ENCODE results near the gene STAT4.
A peak's percentile ranks its signal among the peaks of the same experiment; 100 is the strongest.

STAT4 gene

GRCh38 chr2:191020742-191021381 is 129.9 kb downstream of the STAT4 start:
- DNase-seq (ENCODE audit: insufficient read length, low spot score): no peak
- FAIRE-seq: peak; percentile 66

DNA sequence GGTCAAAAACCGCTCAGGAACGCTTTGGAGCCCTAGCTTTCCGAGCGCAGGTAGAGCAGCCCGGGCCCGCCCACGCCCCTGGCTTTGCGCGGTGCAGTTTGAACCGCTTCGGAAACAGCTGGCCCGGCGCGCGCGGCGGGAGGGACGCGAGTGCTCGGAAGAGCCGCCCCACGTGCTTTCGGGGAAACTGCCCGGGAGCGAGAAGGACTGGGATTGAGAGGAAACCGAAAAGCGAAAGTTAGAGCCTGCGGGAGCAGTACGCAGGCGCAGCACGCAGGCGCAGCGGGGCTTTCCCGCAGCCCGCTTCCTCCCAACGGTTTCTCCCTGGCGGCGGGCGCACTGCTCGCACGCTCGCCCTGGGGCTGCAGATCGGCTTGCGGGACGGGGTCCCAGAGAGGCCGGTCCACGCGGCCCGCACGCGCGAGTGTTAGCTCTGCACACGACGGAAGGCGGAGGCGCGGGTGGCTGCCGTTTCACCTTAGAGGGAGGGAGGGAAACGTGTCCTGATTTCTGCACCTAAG is 130.5 kb downstream of the STAT4 start:
- DNase-seq (ENCODE audit: insufficient read length, low spot score) (peak; percentile 72), FAIRE-seq (peak; percentile 91)

GRCh38 chr2:191019376-191019775 is 131.4 kb downstream of the STAT4 start:
- FAIRE-seq: peak; percentile 51

DNA sequence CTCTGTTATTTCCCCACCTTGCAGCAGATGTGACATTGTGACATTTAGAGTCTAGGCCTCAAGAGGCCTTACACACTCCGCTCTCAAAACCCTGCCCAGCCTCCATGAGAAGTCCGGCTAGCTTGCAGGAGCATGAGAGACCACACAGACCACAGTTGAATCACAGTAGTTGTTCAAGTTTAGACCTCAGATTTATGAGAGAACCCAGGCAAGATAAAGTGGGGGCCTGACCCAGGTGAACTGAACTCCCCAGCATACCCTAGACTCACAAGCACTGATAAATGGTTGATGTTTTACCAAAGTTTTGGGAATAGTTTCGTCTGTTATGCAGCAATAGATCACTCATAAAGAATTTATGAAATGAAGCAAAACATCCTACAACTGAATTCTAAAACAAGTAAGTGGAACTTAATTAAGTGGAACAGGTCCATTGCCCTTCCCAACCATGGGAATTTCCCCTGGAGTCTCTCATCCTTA is 132.1 kb downstream of the STAT4 start:
- no peak for DNase-seq (ENCODE audit: insufficient read length, low spot score)
- FAIRE-seq: peak; percentile 86

More at GRCh38 chr2:191019376-191019775, 131.4 kb downstream of the STAT4 start:
- DNase-seq (ENCODE audit: insufficient read length, low spot score): no peak

DNA sequence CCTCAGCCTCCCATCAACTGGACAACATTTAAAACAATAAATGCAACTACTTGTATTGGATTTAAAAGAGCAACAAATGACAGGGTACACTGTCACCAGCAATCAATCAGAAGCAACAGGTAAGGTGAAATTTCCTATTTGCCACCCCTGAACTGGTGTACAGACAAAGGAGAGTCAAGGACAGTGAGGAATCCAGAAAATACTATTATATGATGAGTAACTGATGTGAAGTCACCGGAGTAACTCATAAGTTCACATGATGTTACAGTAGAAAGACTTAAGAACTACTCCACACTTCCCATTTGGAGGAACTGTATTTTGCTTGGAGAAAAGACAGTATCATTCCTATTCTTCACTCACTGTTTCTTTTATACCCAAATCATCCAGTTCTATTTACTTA is 132.7 kb downstream of the STAT4 start:
- DNase-seq (ENCODE audit: insufficient read length, low spot score): no peak
- FAIRE-seq: no peak

DNA sequence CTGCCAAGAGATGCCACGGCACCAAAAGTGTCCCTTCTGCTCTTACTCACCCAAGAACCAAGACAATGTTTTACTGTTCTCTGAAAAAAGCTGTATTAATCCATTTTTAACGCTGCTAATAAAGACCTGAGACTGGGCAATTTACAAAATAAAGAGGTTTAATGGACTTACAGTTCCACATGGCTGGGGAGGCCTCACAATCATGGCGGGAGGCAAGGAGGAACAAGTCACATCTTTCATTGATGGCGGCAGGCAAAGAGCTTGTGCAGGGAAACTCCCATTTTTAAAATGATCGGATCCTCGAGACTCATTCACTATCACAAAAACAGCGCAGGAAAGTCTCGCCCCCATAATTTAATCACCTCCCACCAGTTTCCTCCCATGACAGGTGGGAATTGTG is 135.0 kb downstream of the STAT4 start:
- DNase-seq (ENCODE audit: insufficient read length, low spot score): no peak

DNA sequence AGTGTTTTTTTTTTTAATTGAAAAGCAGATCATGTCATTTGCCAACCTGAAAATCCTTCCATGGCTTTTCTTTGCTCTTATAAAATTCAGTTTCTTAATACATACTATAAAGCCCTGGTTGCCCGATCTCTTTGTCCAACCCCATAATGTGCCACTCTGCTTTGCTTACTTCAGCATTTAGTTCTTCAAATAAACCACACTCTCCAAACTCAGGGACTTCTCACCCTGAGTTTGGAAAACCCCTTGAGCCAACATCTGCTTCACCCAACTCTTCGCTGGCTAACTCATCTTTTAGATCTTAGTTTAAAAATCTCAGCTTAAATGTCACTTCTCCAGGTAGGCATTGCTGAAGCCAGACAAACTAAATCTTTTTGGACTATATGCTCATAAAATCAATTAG is 135.6 kb downstream of the STAT4 start:
- FAIRE-seq: peak; percentile 55

More for the DNA sequence above, 135.0 kb downstream of the STAT4 start:
- FAIRE-seq: no peak

DNA sequence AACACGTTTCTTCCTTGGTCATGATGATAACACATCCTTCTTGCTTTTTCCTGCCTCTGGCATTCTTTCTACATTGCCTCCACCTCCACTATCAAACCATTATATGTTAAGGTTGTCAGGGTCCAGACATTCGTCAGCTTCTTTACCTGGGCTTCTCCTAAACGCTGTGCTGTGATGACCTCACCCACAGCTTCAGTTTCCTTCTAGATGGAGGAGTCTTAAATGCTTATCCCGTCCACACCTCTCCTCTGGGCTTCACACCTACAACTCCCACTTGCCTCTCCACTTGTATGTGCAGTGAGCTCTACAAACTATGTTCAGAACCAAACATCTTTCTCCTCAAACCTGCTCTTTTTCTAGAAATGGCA is 136.2 kb downstream of the STAT4 start:
- no peak for DNase-seq (ENCODE audit: insufficient read length, low spot score)
- FAIRE-seq: peak; percentile 88

More for the DNA sequence above, 135.6 kb downstream of the STAT4 start:
- no peak for DNase-seq (ENCODE audit: insufficient read length, low spot score)

DNA sequence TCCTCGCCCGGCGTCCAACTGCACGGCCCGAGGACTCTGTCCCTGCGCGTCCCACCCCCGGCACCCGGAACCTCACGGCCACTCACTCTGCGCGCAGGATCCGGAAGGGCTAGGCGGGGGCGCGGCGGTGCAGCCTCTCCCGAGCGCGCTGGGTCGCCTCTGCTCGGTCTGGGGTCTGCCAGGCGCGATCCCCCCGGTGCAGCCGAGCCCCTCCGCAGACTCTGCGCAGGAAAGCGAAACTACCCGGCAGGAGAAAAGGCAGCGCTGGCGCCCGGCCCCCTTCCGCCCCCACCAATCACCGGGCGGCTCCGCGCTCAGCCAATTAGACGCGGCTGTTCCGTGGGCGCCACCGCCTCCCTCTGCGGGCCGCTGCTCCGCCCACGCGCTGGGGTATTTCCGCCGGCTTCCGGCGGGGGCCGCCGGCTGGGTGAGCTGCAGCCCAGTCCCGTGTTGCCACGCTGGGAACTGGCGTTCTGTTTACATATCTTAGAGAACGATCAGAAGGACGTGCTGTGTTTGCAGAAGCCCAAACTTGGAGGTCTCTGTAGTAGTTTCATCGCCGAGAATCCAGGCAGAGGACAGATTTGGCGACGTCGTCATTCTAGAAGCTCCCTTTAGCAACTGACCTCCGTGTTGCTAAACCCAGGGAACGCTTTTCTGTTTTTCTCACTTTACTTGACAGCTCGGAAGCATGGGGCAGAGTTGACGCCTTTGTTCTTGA is 136.7 kb downstream of the STAT4 start, which contains the start of gene STAT1:
TSS of gene STAT1 (minus strand) at position 240 of the 721 bp plus-strand sequence. CDS start 4,168 bp downstream, outside the sequence.
- DNase-seq (ENCODE audit: insufficient read length, low spot score) (peak; percentile 68), FAIRE-seq (peak; percentile 21)

DNA sequence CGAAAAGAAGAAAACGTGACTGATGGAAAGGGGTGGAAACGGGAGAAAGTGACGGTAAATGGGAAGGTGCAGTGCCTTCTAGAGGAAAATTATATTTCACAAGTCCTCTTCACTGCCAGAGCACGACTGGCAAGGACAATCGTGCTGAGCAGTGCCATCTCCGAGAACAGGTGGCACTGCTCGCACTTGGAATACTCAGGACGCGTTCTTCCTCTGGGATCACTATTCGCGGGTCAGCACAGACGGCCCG is 137.2 kb downstream of the STAT4 start:
- DNase-seq (ENCODE audit: insufficient read length, low spot score): no peak
- peak; percentile 85 for FAIRE-seq

GRCh38 chr2:191012845-191013681 is 137.7 kb downstream of the STAT4 start:
- FAIRE-seq (no peak), DNase-seq (ENCODE audit: insufficient read length, low spot score) (no peak)

- DNase-seq (ENCODE audit: insufficient read length, low spot score): no peak
- FAIRE-seq: peak; percentile 33
Observed at GRCh38 chr2:191012346-191012745, 138.4 kb downstream of the STAT4 start.

- DNase-seq (ENCODE audit: insufficient read length, low spot score) (no peak), FAIRE-seq (peak; percentile 48)
Observed at GRCh38 chr2:191010887-191011885, 139.6 kb downstream of the STAT4 start.

GRCh38 chr2:191009541-191010374 is 141.0 kb downstream of the STAT4 start:
- DNase-seq (ENCODE audit: insufficient read length, low spot score) (no peak), FAIRE-seq (no peak)

DNA sequence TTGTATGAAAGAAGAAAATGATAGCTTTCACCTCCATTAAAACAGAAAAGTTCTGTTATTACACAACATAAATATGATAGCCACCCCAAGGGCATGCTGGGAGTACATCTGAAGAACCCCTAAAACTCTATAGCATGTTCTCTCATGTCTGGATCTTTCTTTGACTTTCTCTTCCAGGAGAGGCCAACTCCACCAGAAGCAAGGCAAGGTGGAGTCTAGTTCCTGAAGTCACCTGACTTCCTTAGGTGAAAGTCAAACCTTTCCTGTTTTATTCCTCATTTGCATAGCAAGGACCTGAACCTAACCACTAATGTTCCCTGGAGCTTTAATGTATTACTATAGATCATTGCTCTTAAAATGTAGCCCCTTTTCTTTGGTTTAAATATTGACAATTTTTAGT is 142.5 kb downstream of the STAT4 start:
- DNase-seq (ENCODE audit: insufficient read length, low spot score) (no peak), FAIRE-seq (no peak)

DNA sequence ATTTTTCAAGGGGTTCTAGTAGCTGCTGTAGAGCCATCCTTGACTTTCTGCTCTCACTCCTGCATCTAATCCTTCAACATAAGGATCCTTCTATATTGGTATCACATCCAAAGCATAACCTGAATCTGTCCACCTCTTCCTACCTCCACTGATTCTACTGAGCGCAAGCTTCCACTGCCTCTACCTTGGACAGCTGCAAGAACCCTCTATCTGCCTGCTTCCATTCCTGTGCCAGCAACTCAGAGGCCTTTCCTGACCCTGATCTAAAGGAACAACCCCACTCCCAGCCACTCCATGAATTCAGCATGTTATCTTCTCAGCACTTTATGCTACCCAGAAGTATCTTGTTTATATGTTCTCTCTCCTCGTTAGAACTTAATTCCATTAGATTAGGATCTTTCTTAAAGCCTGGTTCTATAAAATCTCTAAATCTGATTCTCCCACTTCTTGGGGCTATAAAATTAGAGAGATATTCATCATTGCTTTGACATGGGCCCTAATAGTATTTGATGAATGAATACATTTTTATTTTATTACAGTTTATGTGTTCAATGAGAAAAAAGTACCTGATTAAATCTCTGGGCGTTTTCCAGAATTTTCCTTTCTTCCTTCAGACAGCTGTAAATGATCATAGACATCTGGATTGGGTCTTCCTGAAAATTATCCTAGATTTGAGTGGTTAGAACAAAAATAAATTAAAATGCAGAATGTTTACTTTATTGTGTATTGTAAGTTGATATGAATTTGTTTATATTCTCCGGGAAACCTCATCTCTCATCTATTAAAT is 143.6 kb downstream of the STAT4 start:
- DNase-seq (ENCODE audit: insufficient read length, low spot score) (no peak), FAIRE-seq (no peak)

DNA sequence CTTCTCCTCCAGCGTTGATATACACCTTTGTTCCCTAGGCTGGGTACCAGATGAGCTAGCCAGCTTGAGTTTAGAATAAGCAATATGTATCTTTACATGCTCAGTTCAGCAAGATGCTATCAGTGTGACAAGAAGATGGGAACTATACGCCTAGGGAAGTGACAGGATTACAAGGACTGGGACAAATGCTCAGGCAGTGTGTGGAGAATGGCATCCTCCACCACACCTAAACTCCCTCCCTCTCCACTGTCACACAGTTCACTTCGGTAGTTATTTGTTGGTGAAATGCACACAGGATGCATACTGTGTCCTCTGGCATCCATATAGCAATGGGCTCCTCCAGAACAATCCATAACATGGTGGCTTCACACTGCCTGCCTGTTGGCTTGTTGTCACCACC is 144.5 kb downstream of the STAT4 start:
- DNase-seq (ENCODE audit: insufficient read length, low spot score) (no peak), FAIRE-seq (no peak)

Measured in GM19239 (cell line).